Mammary epithelial cell (primary cell): ENCODE measurements around the gene PTK7.
A peak's percentile ranks its signal among the peaks of the same experiment; 100 is the strongest.

ENCODE experiments used
- CTCF ChIP-seq, 2 donors: IDR thresholded peaks in 1 of 2; conservative IDR thresholded peaks in 1 of 2; 2 replicates each; pipeline ENCODE4 v1.5.1; 2011 to 2012; ENCODE audit warnings: inconsistent platforms in 2 of 2, low read length in 2 of 2, mild to moderate bottlenecking in 2 of 2, control low read depth in 1 of 2, low read depth in 1 of 2; ENCODE audit not compliant: insufficient read depth in 1 of 2; ENCODE audit errors: extremely low read depth in 1 of 2
- EZH2 ChIP-seq: IDR thresholded peaks from 2 replicates; pipeline ENCODE4 v1.6.1; 2012; ENCODE audit warnings: low read length, inconsistent platforms, borderline replicate concordance

- peak; percentile 88 to 98 for TF ChIP-seq CTCF (conservative IDR thresholded peaks at IDR 0.05 in 1 of 2, IDR thresholded peaks at IDR 0.05 in 1 of 2; ENCODE audit: extremely low read depth in 1 of 2, insufficient read depth in 1 of 2, low read depth in 1 of 2, low read length in 2 of 2)
- no peak for TF ChIP-seq EZH2
These were observed 67.4 kb downstream of the PTK7 start for GRCh38 chr6:43143235-43144128.
